CD8-positive, alpha-beta memory T cell (primary cell): Measurements from ENCODE around the gene CPNE6. TPM values are rescaled to one million over a fixed set of nuclear protein-coding genes. Genes with fewer than 3 reads are reported as not detected.

Source experiments
- polyA plus RNA-seq: library from polyadenylated mRNA; unstranded; fragments of 300-500 nt; fragmentation: Illumina TruSeq; gene quantifications from one replicate; pipeline ENCODE4 v1.2.3, GENCODE V29; 2021
- total RNA-seq, 2 experiments: library from RNA; stranded (reverse); gene quantifications; one replicate each; pipeline ENCODE4 v1.2.3, GENCODE V29; 2021

CPNE6 gene
- total and polyA plus RNA-seq, 3 experiments from 2014 or later, result not detected

Other genes starting within 250 kb of the CPNE6 start
- 10 to 100 TPM; 24.0 to 25.2 TPM for gene DHRS4, start 117.8 kb upstream of the CPNE6 start, total RNA-seq
- gene DHRS4, start 117.8 kb upstream of the CPNE6 start, polyA plus RNA-seq, result 42.0 TPM
- 10 to 100 TPM; 21.1 to 23.4 TPM for gene DHRS4L2, start 82.6 kb upstream of the CPNE6 start, total RNA-seq
- 18.4 TPM for gene DHRS4L2, start 82.6 kb upstream of the CPNE6 start, polyA plus RNA-seq
- gene CARMIL3, start 19.6 kb upstream of the CPNE6 start, total RNA-seq, result 1 to 10 TPM; 1.2 to 1.5 TPM
- 0.14 TPM for gene CARMIL3, start 19.6 kb upstream of the CPNE6 start, polyA plus RNA-seq
- 10 to 100 TPM; 79.6 to 88.3 TPM for gene PCK2, start 22.7 kb downstream of the CPNE6 start, total RNA-seq
- gene PCK2, start 22.7 kb downstream of the CPNE6 start, polyA plus RNA-seq, result 16.9 TPM
- gene DCAF11, start 43.2 kb downstream of the CPNE6 start, total RNA-seq, result 10 to 100 TPM; 69.0 to 72.4 TPM
- gene DCAF11, start 43.2 kb downstream of the CPNE6 start, polyA plus RNA-seq, result 83.9 TPM
- 1 to 10 TPM; 1.5 to 1.6 TPM for gene NRL, start 43.4 kb downstream of the CPNE6 start, total RNA-seq
- 1.5 TPM for gene NRL, start 43.4 kb downstream of the CPNE6 start, polyA plus RNA-seq
- 1 to 10 TPM in 1 of 2 experiments, under 1 TPM in 1; 0.58 to 1.1 TPM for gene FITM1, start 59.1 kb downstream of the CPNE6 start, total RNA-seq
- not detected for gene FITM1, start 59.1 kb downstream of the CPNE6 start, polyA plus RNA-seq
- gene PSME1, start 64.6 kb downstream of the CPNE6 start, total RNA-seq, result 100 to 1,000 TPM; 343 to 347 TPM
- gene PSME1, start 64.6 kb downstream of the CPNE6 start, polyA plus RNA-seq, result 1,041 TPM
- gene EMC9, start 70.0 kb downstream of the CPNE6 start, total RNA-seq, result 10 to 100 TPM; 28.1 to 30.2 TPM
- 15.0 TPM for gene EMC9, start 70.0 kb downstream of the CPNE6 start, polyA plus RNA-seq
- gene PSME2, start 75.0 kb downstream of the CPNE6 start, total RNA-seq, result 100 to 1,000 TPM; 368 to 376 TPM
- 534 TPM for gene PSME2, start 75.0 kb downstream of the CPNE6 start, polyA plus RNA-seq
- 10 to 100 TPM; 85.9 TPM for gene RNF31, start 75.9 kb downstream of the CPNE6 start, total RNA-seq
- gene RNF31, start 75.9 kb downstream of the CPNE6 start, polyA plus RNA-seq, result 71.5 TPM
- gene IRF9, start 89.7 kb downstream of the CPNE6 start, total RNA-seq, result 10 to 100 TPM; 62.0 to 68.6 TPM
- gene IRF9, start 89.7 kb downstream of the CPNE6 start, polyA plus RNA-seq, result 91.7 TPM
- gene REC8, start 100.5 kb downstream of the CPNE6 start, total RNA-seq, result 10 to 100 TPM; 24.5 to 26.7 TPM
- gene REC8, start 100.5 kb downstream of the CPNE6 start, polyA plus RNA-seq, result 10.0 TPM
- 100 to 1,000 TPM; 164 to 172 TPM for gene IPO4, start 117.3 kb downstream of the CPNE6 start, total RNA-seq
- gene IPO4, start 117.3 kb downstream of the CPNE6 start, polyA plus RNA-seq, result 20.9 TPM
- gene TM9SF1, start 123.9 kb downstream of the CPNE6 start, total RNA-seq, result 10 to 100 TPM; 31.3 to 34.0 TPM
- gene TM9SF1, start 123.9 kb downstream of the CPNE6 start, polyA plus RNA-seq, result 30.0 TPM
- gene TSSK4, start 134.1 kb downstream of the CPNE6 start, total RNA-seq, result under 1 TPM; 0.26 to 0.44 TPM
- 1.2 TPM for gene TSSK4, start 134.1 kb downstream of the CPNE6 start, polyA plus RNA-seq
- gene CHMP4A, start 141.9 kb downstream of the CPNE6 start, total RNA-seq, result 10 to 100 TPM; 86.4 to 87.6 TPM
- gene CHMP4A, start 141.9 kb downstream of the CPNE6 start, polyA plus RNA-seq, result 159 TPM
- gene MDP1, start 144.5 kb downstream of the CPNE6 start, total RNA-seq, result 10 to 100 TPM; 15.5 to 16.2 TPM
- gene MDP1, start 144.5 kb downstream of the CPNE6 start, polyA plus RNA-seq, result 25.8 TPM
- gene NEDD8, start 160.8 kb downstream of the CPNE6 start, total RNA-seq, result 100 to 1,000 TPM; 232 to 240 TPM
- 364 TPM for gene NEDD8, start 160.8 kb downstream of the CPNE6 start, polyA plus RNA-seq
- 10 to 100 TPM; 43.6 to 48.6 TPM for gene GMPR2, start 161.4 kb downstream of the CPNE6 start, total RNA-seq
- 96.8 TPM for gene GMPR2, start 161.4 kb downstream of the CPNE6 start, polyA plus RNA-seq
- 100 to 1,000 TPM; 101 to 106 TPM for gene TINF2, start 171.1 kb downstream of the CPNE6 start, total RNA-seq
- 161 TPM for gene TINF2, start 171.1 kb downstream of the CPNE6 start, polyA plus RNA-seq
- 1 to 10 TPM; 3.2 to 3.7 TPM for gene TGM1, start 191.6 kb downstream of the CPNE6 start, total RNA-seq
- not detected for gene TGM1, start 191.6 kb downstream of the CPNE6 start, polyA plus RNA-seq
- 10 to 100 TPM; 41.0 to 41.8 TPM for gene RABGGTA, start 200.0 kb downstream of the CPNE6 start, total RNA-seq
- 37.7 TPM for gene RABGGTA, start 200.0 kb downstream of the CPNE6 start, polyA plus RNA-seq
- gene DHRS1, start 228.2 kb downstream of the CPNE6 start, total RNA-seq, result 1 to 10 TPM; 9.3 to 9.8 TPM
- 34.8 TPM for gene DHRS1, start 228.2 kb downstream of the CPNE6 start, polyA plus RNA-seq
- gene NOP9, start 228.3 kb downstream of the CPNE6 start, total RNA-seq, result 10 to 100 TPM; 44.1 to 47.1 TPM
- 2.1 TPM for gene NOP9, start 228.3 kb downstream of the CPNE6 start, polyA plus RNA-seq
- 10 to 100 TPM; 12.4 to 12.7 TPM for gene CIDEB, start 236.4 kb downstream of the CPNE6 start, total RNA-seq
- 27.5 TPM for gene CIDEB, start 236.4 kb downstream of the CPNE6 start, polyA plus RNA-seq
- gene LTB4R2, start 238.6 kb downstream of the CPNE6 start, total RNA-seq, result 1 to 10 TPM; 8.3 to 8.7 TPM
- 2.6 TPM for gene LTB4R2, start 238.6 kb downstream of the CPNE6 start, polyA plus RNA-seq
- gene LTB4R, start 239.9 kb downstream of the CPNE6 start, total RNA-seq, result 10 to 100 TPM in 1 of 2 experiments, 1 to 10 TPM in 1; 9.8 to 12.3 TPM
- gene LTB4R, start 239.9 kb downstream of the CPNE6 start, polyA plus RNA-seq, result 10.3 TPM